HFFc6 (cell line): Measurements from ENCODE around the gene TMCC3. TPM values are rescaled to one million over a fixed set of nuclear protein-coding genes. Genes with fewer than 3 reads are reported as not detected.

Source experiments
- DNase-seq: peaks from one replicate; pipeline ENCODE4 v3.0.0-alpha.2; 2018
- H3K27ac Mint-ChIP-seq: 2 replicates; pipeline ENCODE4 v1.8.0; 2020; ENCODE audit warnings: mild to moderate bottlenecking, mixed read lengths
- H3K27me3 Mint-ChIP-seq: 2 replicates; pipeline ENCODE4 v1.8.0; 2021; ENCODE audit warnings: mild to moderate bottlenecking, moderate library complexity, mixed read lengths; ENCODE audit not compliant: insufficient read depth
- H3K36me3 Mint-ChIP-seq: 2 replicates; pipeline ENCODE4 v1.8.0; 2021; ENCODE audit warnings: low read depth, mixed read lengths
- H3K4me1 Mint-ChIP-seq: 2 replicates; pipeline ENCODE4 v1.8.0; 2020; ENCODE audit warnings: low read depth, mixed read lengths
- H3K4me3 Mint-ChIP-seq: 2 replicates; pipeline ENCODE4 v1.8.0; 2020; ENCODE audit warnings: mild to moderate bottlenecking, moderate library complexity, mixed read lengths
- H3K9me3 Mint-ChIP-seq: 2 replicates; pipeline ENCODE4 v1.8.0; 2020; ENCODE audit warnings: mild to moderate bottlenecking, mixed read lengths
- CTCF ChIP-seq: fragments of 200-600 bp; sonication (generic); IDR thresholded peaks from 2 replicates; pipeline ENCODE4 v1.5.0; 2021; ENCODE audit warnings: antibody characterized with exemption, mild to moderate bottlenecking
- total RNA-seq, 6 experiments: library from RNA; stranded (reverse); fragmentation: NEBNext Ultra II Directional; extraction: Animal tissue kit (Norgen Biotek cat#: 25700); gene quantifications; 2 replicates in 1 of 6; 3 replicates in 5 of 6; pipeline ENCODE4 v1.2.3, GENCODE V29; 2021

Gene TMCC3
- total RNA-seq, 6 experiments from 2014 or later = not detected

GRCh38 chr12:94676922-94677321 is 26.6 kb upstream of the TMCC3 start:
- H3K4me1 Mint-ChIP-seq = no peaks in the 10 kb centered on the region
- no peak overlapping the region for H3K27ac Mint-ChIP-seq
- no peaks in the 10 kb centered on the region for H3K9me3 Mint-ChIP-seq
- no peak for DNase-seq
- no peak overlapping the region for H3K4me3 Mint-ChIP-seq
- H3K27me3 Mint-ChIP-seq = peaks cover 11% of the 10 kb centered on the region
- no peaks in the 10 kb centered on the region for H3K36me3 Mint-ChIP-seq
- TF ChIP-seq CTCF = no peak

- peaks cover 6% of the 10 kb centered on the region for H3K27me3 Mint-ChIP-seq
- no peak overlapping the region for H3K27ac Mint-ChIP-seq
- no peak for DNase-seq
- no peaks in the 10 kb centered on the region for H3K9me3 Mint-ChIP-seq
- TF ChIP-seq CTCF = no peak
- no peaks in the 10 kb centered on the region for H3K4me1 Mint-ChIP-seq
- H3K36me3 Mint-ChIP-seq = no peaks in the 10 kb centered on the region
- H3K4me3 Mint-ChIP-seq = no peak overlapping the region
These were observed 25.8 kb upstream of the TMCC3 start for GRCh38 chr12:94676031-94676641.

- no peak for DNase-seq
- H3K27ac Mint-ChIP-seq = no peak overlapping the region
- H3K4me1 Mint-ChIP-seq = no peaks in the 10 kb centered on the region
- H3K36me3 Mint-ChIP-seq = no peaks in the 10 kb centered on the region
- H3K9me3 Mint-ChIP-seq = no peaks in the 10 kb centered on the region
- TF ChIP-seq CTCF = no peak
- peaks cover 15% of the 10 kb centered on the region for H3K27me3 Mint-ChIP-seq
- H3K4me3 Mint-ChIP-seq = no peak overlapping the region
These were observed 24.5 kb upstream of the TMCC3 start for GRCh38 chr12:94674835-94675234.

GRCh38 chr12:94674051-94674451 is 23.7 kb upstream of the TMCC3 start:
- Mint-ChIP-seq H3K4me3 (no peak overlapping the region), H3K27me3 (peaks cover 19% of the 10 kb centered on the region), H3K9me3 (no peaks in the 10 kb centered on the region), H3K27ac (no peak overlapping the region), H3K4me1 (no peaks in the 10 kb centered on the region), H3K36me3 (no peaks in the 10 kb centered on the region)
- no peak for TF ChIP-seq CTCF
- no peak for DNase-seq

DNA sequence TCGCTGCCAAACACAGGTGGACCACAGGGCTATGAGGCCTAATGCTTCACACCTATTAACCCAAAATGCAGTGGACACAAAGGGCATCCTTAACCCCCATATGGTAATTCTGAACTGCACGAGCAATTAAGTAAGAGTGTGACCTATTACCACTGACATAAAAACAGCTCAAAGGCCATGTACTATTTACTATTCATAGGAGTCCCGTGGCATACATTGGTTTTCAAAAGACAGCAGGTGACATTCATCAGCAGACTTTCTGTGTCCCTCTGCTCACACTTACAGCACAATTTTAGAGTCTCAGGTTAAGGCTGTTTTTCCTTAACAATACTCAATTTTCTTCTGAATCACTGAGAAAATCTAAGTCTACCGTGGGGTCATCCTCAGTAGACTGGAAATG is 23.1 kb upstream of the TMCC3 start:
- Mint-ChIP-seq H3K27me3 (peaks cover 20% of the 10 kb centered on the region), H3K9me3 (no peaks in the 10 kb centered on the region), H3K27ac (no peak overlapping the region), H3K4me3 (no peak overlapping the region), H3K4me1 (no peaks in the 10 kb centered on the region), H3K36me3 (no peaks in the 10 kb centered on the region)
- no peak for TF ChIP-seq CTCF
- DNase-seq = no peak

DNA sequence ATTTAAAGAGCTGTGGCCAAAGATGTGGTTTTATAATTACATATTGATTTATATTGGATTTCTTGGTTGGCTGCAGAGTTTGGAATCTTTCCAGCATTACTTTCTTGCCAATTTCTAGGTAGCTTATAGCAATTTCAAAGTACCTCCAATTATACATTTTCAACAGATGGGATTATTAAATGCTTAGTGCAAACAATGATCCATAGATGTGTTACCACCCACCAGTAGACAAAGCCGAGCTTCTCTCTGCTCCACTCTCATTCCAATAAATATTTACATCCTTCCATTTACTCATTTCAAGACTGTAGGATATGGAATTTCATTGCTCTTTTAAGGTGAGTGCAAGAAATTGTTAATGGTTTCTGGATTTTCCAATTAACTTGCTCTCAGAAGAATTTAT is 21.6 kb upstream of the TMCC3 start:
- Mint-ChIP-seq H3K27me3 (peaks cover 20% of the 10 kb centered on the region), H3K9me3 (no peaks in the 10 kb centered on the region), H3K36me3 (no peaks in the 10 kb centered on the region), H3K4me3 (no peak overlapping the region), H3K4me1 (no peaks in the 10 kb centered on the region), H3K27ac (no peak overlapping the region)
- no peak for TF ChIP-seq CTCF
- no peak for DNase-seq
